HG03565 (cell line): ENCODE results near the gene ITGAE.
"Not testable (repeated sequence)": the region's sequence is repeated elsewhere in the genome, so short reads cannot be mapped to it uniquely, and the experiment has no call there.

Experiments used
- ATAC-seq: cut with Tn5 transposase; IDR thresholded peaks from one replicate; pipeline ENCODE4 v1.9.1; 2021; ENCODE audit warnings: mild to moderate bottlenecking, moderate library complexity; ENCODE audit not compliant: unreplicated experiment

The ITGAE gene

GRCh38 chr17:3734911-3735276 lies 66.1 kb downstream of the ITGAE start:
- ATAC-seq, result not testable (repeated sequence)

GRCh38 chr17:3732210-3732621 lies 68.8 kb downstream of the ITGAE start:
- ATAC-seq, result no peak

- no peak for ATAC-seq
Measured at GRCh38 chr17:3730881-3731429, 70.0 kb downstream of the ITGAE start.

- no peak for ATAC-seq
Measured at GRCh38 chr17:3729881-3730280, 71.1 kb downstream of the ITGAE start.

GRCh38 chr17:3728099-3728498 lies 72.9 kb downstream of the ITGAE start:
- ATAC-seq, result not testable (repeated sequence)

GRCh38 chr17:3727041-3727440 lies 73.9 kb downstream of the ITGAE start:
- no peak for ATAC-seq

GRCh38 chr17:3724378-3725077 lies 76.5 kb downstream of the ITGAE start:
- ATAC-seq, result no peak

- ATAC-seq, result peak; percentile 87
Measured at GRCh38 chr17:3723556-3724377, 77.2 kb downstream of the ITGAE start, which contains the start of gene HASPIN. HASPIN (plus strand) TSS chr17:3723903; CDS start chr17:3723936, 33 bp downstream.

GRCh38 chr17:3723188-3723555 lies 77.8 kb downstream of the ITGAE start:
- no peak for ATAC-seq

- ATAC-seq, result no peak
Measured at GRCh38 chr17:3722716-3723115, 78.3 kb downstream of the ITGAE start.

- ATAC-seq, result no peak
Measured at GRCh38 chr17:3719265-3719664, 81.7 kb downstream of the ITGAE start.

GRCh38 chr17:3718201-3718600 lies 82.8 kb downstream of the ITGAE start:
- no peak for ATAC-seq

- no peak for ATAC-seq
Measured at GRCh38 chr17:3715296-3715695, 85.7 kb downstream of the ITGAE start.

- no peak for ATAC-seq
Measured at GRCh38 chr17:3712811-3713463, 88.1 kb downstream of the ITGAE start.

- peak; percentile 94 for ATAC-seq
Measured at GRCh38 chr17:3710951-3711383, 90.0 kb downstream of the ITGAE start.

GRCh38 chr17:3708366-3708765 lies 92.6 kb downstream of the ITGAE start:
- no peak for ATAC-seq

- ATAC-seq, result not testable (repeated sequence)
Measured at GRCh38 chr17:3705718-3705984, 95.3 kb downstream of the ITGAE start.

GRCh38 chr17:3704931-3705717 lies 95.9 kb downstream of the ITGAE start:
- no peak for ATAC-seq

- not testable (repeated sequence) for ATAC-seq
Measured at GRCh38 chr17:3702041-3702539, 98.9 kb downstream of the ITGAE start.

- no peak for ATAC-seq
Measured at GRCh38 chr17:3699951-3700350, 101.0 kb downstream of the ITGAE start.

GRCh38 chr17:3698139-3698538 lies 102.8 kb downstream of the ITGAE start:
- ATAC-seq, result no peak
